IMR-90 (cell line): ENCODE measurements around the gene SLC25A14. TPM values are rescaled to one million over a fixed set of nuclear protein-coding genes. Genes with fewer than 3 reads are reported as not detected.

Experiments used
- ATAC-seq: fragments of 200-7000 bp; cut with Tn5 transposase; 2 replicates; pipeline ENCODE4 v1.9.1; 2020; ENCODE audit warnings: low read depth, mild to moderate bottlenecking, moderate library complexity
- BruUV-seq: library from RNA; stranded (reverse); fragments of 400-500 nt; replicated peaks from 2 replicates; lab custom pipeline; 2021; lab: Mats Ljungman, UMichigan
- CTCF ChIA-PET: fragments of 300-600 bp; formaldehyde crosslinking; extraction: SDS; loops from one replicate; lab custom pipeline; 2021; ENCODE audit warnings: antibody characterized with exemption; lab: Yijun Ruan, JAX
- POLR2A ChIA-PET: fragments of 300-600 bp; sonication (Branson Sonifier 250); formaldehyde crosslinking; loops from one replicate; lab custom pipeline; 2022; ENCODE audit warnings: antibody characterized with exemption; ENCODE audit not compliant: unreplicated experiment; lab: Charles Lee
- DNase-seq: peaks from one replicate; pipeline ENCODE4 v3.0.0; 2013
- H2AFZ ChIP-seq: replicated peaks from 2 replicates; pipeline ENCODE3; 2013; ENCODE audit warnings: low read length, mild to moderate bottlenecking; ENCODE audit not compliant: poor library complexity
- H2AK5ac ChIP-seq: 2 replicates; pipeline ENCODE4 v1.6.1; 2013; ENCODE audit warnings: low read depth, low read length, inconsistent platforms
- H2AK9ac ChIP-seq: replicated peaks from 2 replicates; pipeline ENCODE3; 2013; ENCODE audit warnings: mild to moderate bottlenecking, low read depth, low read length, moderate library complexity; ENCODE audit not compliant: poor library complexity
- H2BK120ac ChIP-seq: 2 replicates; pipeline ENCODE4 v1.6.1; 2013; ENCODE audit warnings: low read depth, low read length, inconsistent platforms
- H2BK15ac ChIP-seq: 3 replicates; pipeline ENCODE4 v1.6.1; 2013; ENCODE audit warnings: low read depth, low read length, inconsistent platforms
- H2BK20ac ChIP-seq: 2 replicates; pipeline ENCODE4 v1.6.1; 2013; ENCODE audit warnings: low read depth, mild to moderate bottlenecking, inconsistent platforms, low read length, moderate library complexity
- H2BK5ac ChIP-seq: 2 replicates; pipeline ENCODE4 v1.6.1; 2013; ENCODE audit warnings: mild to moderate bottlenecking, low read depth, low read length, inconsistent platforms; ENCODE audit not compliant: poor library complexity, severe bottlenecking
- H3K14ac ChIP-seq: replicated peaks from 2 replicates; pipeline ENCODE4 v1.6.1; 2013; ENCODE audit warnings: low read depth, low read length, inconsistent platforms
- H3K18ac ChIP-seq: 2 replicates; pipeline ENCODE4 v1.6.1; 2013; ENCODE audit warnings: low read depth, low read length, control low read depth
- H3K23ac ChIP-seq: 2 replicates; pipeline ENCODE4 v1.6.1; 2013; ENCODE audit warnings: low read depth, low read length, inconsistent platforms
- H3K27ac ChIP-seq: 2 replicates; pipeline ENCODE4 v1.5.1; 2013; ENCODE audit warnings: mild to moderate bottlenecking, control low read depth, low read length; ENCODE audit not compliant: insufficient read depth
- H3K27me3 ChIP-seq: 2 replicates; pipeline ENCODE4 v1.6.1; 2013; ENCODE audit warnings: low read length; ENCODE audit not compliant: control insufficient read depth, insufficient read depth
- H3K36me3 ChIP-seq: 2 replicates; pipeline ENCODE4 v1.6.1; 2013; ENCODE audit warnings: low read length, mixed read lengths; ENCODE audit not compliant: control insufficient read depth, insufficient read depth
- H3K4ac ChIP-seq: 2 replicates; pipeline ENCODE4 v1.6.1; 2013; ENCODE audit warnings: low read depth, low read length, inconsistent platforms
- H3K4me1 ChIP-seq: 2 replicates; pipeline ENCODE4 v1.6.1; 2013; ENCODE audit warnings: low read length, mixed read lengths; ENCODE audit not compliant: control insufficient read depth, insufficient read depth
- H3K4me2 ChIP-seq: 2 replicates; pipeline ENCODE4 v1.6.1; 2013; ENCODE audit warnings: low read depth, mild to moderate bottlenecking, control low read depth, low read length, moderate library complexity
- H3K4me3 ChIP-seq: 2 replicates; pipeline ENCODE4 v1.5.1; 2013; ENCODE audit warnings: low read depth, mild to moderate bottlenecking, control low read depth, low read length, moderate library complexity; ENCODE audit not compliant: insufficient read depth
- H3K56ac ChIP-seq: 2 replicates; pipeline ENCODE4 v1.6.1; 2013; ENCODE audit warnings: low read length, inconsistent platforms; ENCODE audit not compliant: insufficient read depth; ENCODE audit errors: extremely low read depth
- H3K79me1 ChIP-seq, 2 experiments: 2 replicates each; pipeline ENCODE4 v1.6.1; 2013; ENCODE audit warnings: low read length in 2 of 2, inconsistent platforms in 1 of 2, low read depth in 1 of 2
- H3K9ac ChIP-seq: 2 replicates; pipeline ENCODE4 v1.6.1; 2013; ENCODE audit warnings: low read depth, low read length, control low read depth
- H3K9me1 ChIP-seq: 2 replicates; pipeline ENCODE4 v1.6.1; 2013; ENCODE audit warnings: low read length, inconsistent platforms; ENCODE audit not compliant: insufficient read depth
- H3K9me3 ChIP-seq: 2 replicates; pipeline ENCODE4 v1.6.1; 2013; ENCODE audit warnings: low read length; ENCODE audit not compliant: control insufficient read depth, insufficient read depth
- H4K20me1 ChIP-seq: 2 replicates; pipeline ENCODE4 v1.6.1; 2013; ENCODE audit warnings: low read length, inconsistent platforms; ENCODE audit not compliant: insufficient read depth
- H4K5ac ChIP-seq: 2 replicates; pipeline ENCODE4 v1.6.1; 2013; ENCODE audit warnings: mild to moderate bottlenecking, low read depth, low read length, control low read depth
- H4K8ac ChIP-seq, 2 experiments: 2 replicates each; pipeline ENCODE4 v1.6.1; 2013; ENCODE audit warnings: low read depth in 2 of 2, low read length in 2 of 2, control low read depth in 1 of 2, inconsistent platforms in 1 of 2
- H4K91ac ChIP-seq: 2 replicates; pipeline ENCODE4 v1.6.1; 2013; ENCODE audit warnings: low read depth, low read length, inconsistent platforms; ENCODE audit not compliant: insufficient read depth
- CEBPB ChIP-seq: IDR thresholded peaks from 2 replicates; pipeline ENCODE4 v1.6.1; 2012; ENCODE audit warnings: low read depth, low read length, improper control_type of control experiment
- FOS ChIP-seq: fragments of 150-350 bp; IDR thresholded peaks from 2 replicates; pipeline ENCODE4 v1.6.1; 2016; ENCODE audit warnings: low read depth, low read length
- MAFK ChIP-seq: IDR thresholded peaks from 2 replicates; pipeline ENCODE4 v1.6.1; 2012; ENCODE audit warnings: low read depth, low read length, improper control_type of control experiment
- MXI1 ChIP-seq: IDR thresholded peaks from 2 replicates; pipeline ENCODE4 v1.6.1; 2012; ENCODE audit warnings: low read depth, mild to moderate bottlenecking, low read length, moderate library complexity, borderline replicate concordance
- POLR2A ChIP-seq: IDR thresholded peaks from 2 replicates; pipeline ENCODE4 v1.6.1; 2012; ENCODE audit warnings: mild to moderate bottlenecking, low read depth, low read length
- SMC3 ChIP-seq: fragments of 150-350 bp; IDR thresholded peaks from 2 replicates; pipeline ENCODE4 v1.6.1; 2016; ENCODE audit warnings: low read depth, mild to moderate bottlenecking, antibody characterized with exemption, low read length, moderate library complexity
- WGBS, 2 experiments: methylation state at CpG; one replicate each; pipeline versions ENCODE4 v1.1.5 to v1.1.7; 2013; ENCODE audit warnings: missing lambda C conversion rate in 2 of 2; ENCODE audit not compliant: insufficient read length in 1 of 2; ENCODE audit errors: extremely low coverage in 2 of 2; 5-methylcytosine and 5-hydroxymethylcytosine counted together
- dilution Hi-C: fragments of 300-500 bp; cut with HindIII; formaldehyde crosslinking; loops from one replicate; pipeline ENCODE4 v1.14.3; 2018; ENCODE audit warnings: low sequenced_read_pairs; ENCODE audit not compliant: unreplicated experiment
- in situ Hi-C: fragments of 300-500 bp; cut with MboI; formaldehyde crosslinking; loops from 3 replicates; pipeline ENCODE4 v1.14.3; 2019; ENCODE audit warnings: low sequenced_read_pairs, inconsistent platforms, mixed read lengths
- intact Hi-C: fragments of 100-400 bp; cut with micrococcal nuclease; formaldehyde crosslinking; loops from 2 replicates; pipeline ENCODE4 v1.10.0; 2022
- polyA plus RNA-seq, 3 experiments: library from polyadenylated mRNA; depleted of rRNA; stranded (reverse); fragments of >200 nt; gene quantifications; 2 replicates each; pipeline ENCODE4 v1.2.3, GENCODE V29; 2012; ENCODE audit warnings: low replicate concordance in 1 of 3
- total RNA-seq: library from RNA; depleted of rRNA; stranded (reverse); fragments of >200 nt; gene quantifications from 2 replicates; pipeline ENCODE4 v1.2.3, GENCODE V29; 2012

The SLC25A14 gene
- total and polyA plus RNA-seq, 2 of the 4 experiments (the other 2 are of a cell fraction): 13.8 TPM

DNA sequence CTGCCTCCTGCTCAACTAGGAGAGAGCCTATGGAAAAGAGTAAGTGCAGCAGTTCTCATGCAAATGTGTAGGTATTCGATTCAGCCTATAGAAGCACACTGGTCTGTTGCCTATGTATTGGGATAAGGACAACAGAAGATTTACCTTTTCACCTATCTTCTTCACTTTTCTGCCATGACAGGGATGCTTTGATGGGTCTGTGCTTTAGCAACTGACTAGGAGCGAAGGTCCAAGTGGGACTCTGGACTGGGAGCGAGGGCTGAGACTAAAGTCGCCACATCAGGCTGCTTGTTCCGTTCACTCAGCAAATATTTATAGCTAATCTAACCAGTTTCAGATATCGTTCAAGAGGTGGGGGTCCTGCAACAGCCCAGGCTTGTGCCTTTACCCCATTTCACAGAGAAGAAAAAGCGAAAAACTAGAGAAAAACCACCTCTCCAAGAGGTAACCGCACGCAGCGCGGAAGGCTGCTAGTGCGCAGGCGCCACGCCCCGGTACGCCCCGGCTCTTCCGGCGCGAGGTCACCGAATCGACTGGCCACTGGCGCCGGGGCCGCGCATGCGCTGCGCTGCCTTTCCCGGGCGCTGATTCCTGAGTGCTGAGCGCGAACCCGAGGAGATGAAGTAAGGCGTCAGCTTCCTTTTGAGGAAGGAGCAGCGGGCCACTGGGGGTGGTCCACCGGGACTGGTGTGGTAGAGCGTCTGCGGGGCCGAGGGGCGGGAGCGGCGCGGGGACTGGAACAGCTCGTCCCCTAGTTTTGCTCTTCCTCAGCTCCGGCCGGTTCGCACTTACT, 61.9 kb downstream of the SLC25A14 start, which contains the start of gene RBMX2 (continued):
- TF ChIP-seq FOS: no peak
- no peak for TF ChIP-seq POLR2A

DNA sequence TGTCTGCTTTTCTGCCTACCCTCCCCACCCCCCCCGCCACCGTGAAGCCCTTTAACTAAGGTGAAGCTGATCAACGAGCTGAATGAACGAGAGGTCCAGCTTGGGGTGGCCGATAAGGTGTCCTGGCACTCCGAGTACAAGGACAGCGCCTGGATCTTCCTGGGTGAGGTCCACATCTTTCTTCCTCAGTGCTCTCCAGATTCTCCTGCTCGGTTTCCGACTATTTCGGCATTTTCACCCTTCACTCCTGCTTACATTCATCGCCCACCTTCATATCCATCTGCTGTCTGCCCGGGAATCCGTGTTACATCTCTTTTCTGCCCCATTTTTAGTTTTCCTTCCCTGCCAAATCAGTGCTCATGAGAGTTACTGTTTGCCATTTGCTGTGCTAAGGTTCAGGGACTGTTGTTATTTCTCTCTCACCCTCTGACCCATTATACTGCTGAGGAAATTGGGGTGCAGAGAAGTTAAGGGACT, 62.5 kb downstream of the SLC25A14 start:
- Histone ChIP-seq H2BK5ac (no peak overlapping the region), H2BK120ac (no peak overlapping the region), H2BK20ac (no peak overlapping the region), H3K9me1 (no peaks in the 10 kb centered on the region), H2AK5ac (no peak overlapping the region; the same call in 1 of the 2 replicates), H3K27ac (peak overlapping the region; percentile 69; the same call in 1 of the 2 replicates), H3K9ac (peak overlapping the region; percentile 79), H3K4me2 (peak overlapping the region; percentile 82), H3K18ac (no peak overlapping the region), H3K4me3 (peak overlapping the region; percentile 87), H2AFZ (peak overlapping the region; percentile 87), H2BK15ac (no peak overlapping the region), H3K23ac (peak overlapping the region; percentile 83; the same call in 1 of the 2 replicates), H3K14ac (no peak overlapping the region; the same call in 1 of the 2 replicates), H3K4me1 (no peaks in the 10 kb centered on the region), H2AK9ac (peak overlapping the region; percentile 69), H4K8ac (peak overlapping the region; percentile 32 to 71; a peak in 1 of 4 replicates), H3K9me3 (no peaks in the 10 kb centered on the region), H3K79me1 (peaks cover 3 to 10% of the 10 kb centered on the region in 2 experiments; a peak in 2 of 4 replicates), H3K36me3 (peaks cover 9% of the 10 kb centered on the region; the same call in 1 of the 2 replicates), H4K5ac (no peak overlapping the region; the same call in 1 of the 2 replicates), H4K91ac (no peak overlapping the region; the same call in 1 of the 2 replicates), H4K20me1 (no peaks in the 10 kb centered on the region), H3K27me3 (no peaks in the 10 kb centered on the region; the same call in 1 of the 2 replicates), H3K56ac (peak overlapping the region; percentile 14; the same call in 1 of the 2 replicates), H3K4ac (peak overlapping the region; percentile 48)
- in situ Hi-C loops: no loop called here
- CTCF ChIA-PET: interaction anchor here (1.4 kb wide), 1 partner anchor 514 kb away, joined by 4 read pairs; no protein-coding TSS in a partner anchor
- DNase-seq: no peak
- BruUV-seq: TSS peak; percentile 49
- dilution Hi-C loops: no loop called here
- intact Hi-C loops: no loop called here
- POLR2A ChIA-PET: interaction anchor here (0.5 kb wide), 1 partner anchor 223 kb away, joined by 5 read pairs; no protein-coding TSS in a partner anchor
- ATAC-seq: no peak; the same call in 1 of the 2 replicates
- no peak for TF ChIP-seq SMC3
- no peak for TF ChIP-seq CEBPB
- no peak for TF ChIP-seq MAFK
- no peak for TF ChIP-seq MXI1
- 15% methylated on average over 8 of the region's 13 CpGs; no CpG with 5 or more reads in 1 of the 2 experiments for WGBS, 2 experiments
